ENCODE data around the gene DENND1B.

DENND1B gene

GRCh38 chr1:197622371-197622770 lies 152.9 kb downstream of the DENND1B start:
- DNase-seq, result no peak
- H3K4me3 ChIP-seq (ENCODE audit: low read depth, low read length), result no peak overlapping the region
- H3K36me3 ChIP-seq (replicated peaks), result no peaks in the 10 kb centered on the region
- no peak for TF ChIP-seq CTCF (IDR thresholded peaks at IDR 0.05; ENCODE audit: low read depth, low read length, missing control alignments)
- in situ Hi-C loops (cut with HindIII; ENCODE audit: low pct_ligation_motif_present, low sequenced_read_pairs), result no loop called here
- H3K27me3 ChIP-seq (replicated peaks), result no peaks in the 10 kb centered on the region
- H3K27ac ChIP-seq, result no peak overlapping the region

- H3K27ac ChIP-seq, result no peak overlapping the region
- no peaks in the 10 kb centered on the region for H3K36me3 ChIP-seq (replicated peaks)
- in situ Hi-C loops (cut with HindIII; ENCODE audit: low pct_ligation_motif_present, low sequenced_read_pairs), result no loop called here
- no peaks in the 10 kb centered on the region for H3K27me3 ChIP-seq (replicated peaks)
- no peak for DNase-seq
- TF ChIP-seq CTCF (IDR thresholded peaks at IDR 0.05; ENCODE audit: low read depth, low read length, missing control alignments), result no peak
- no peak overlapping the region for H3K4me3 ChIP-seq (ENCODE audit: low read depth, low read length)
Observed at GRCh38 chr1:197621761-197622160, 153.5 kb downstream of the DENND1B start.

- Histone ChIP-seq H3K27ac (no peak overlapping the region), H3K4me3 (ENCODE audit: low read depth, low read length) (no peak overlapping the region), H3K27me3 (replicated peaks) (no peaks in the 10 kb centered on the region), H3K36me3 (replicated peaks) (no peaks in the 10 kb centered on the region)
- TF ChIP-seq CTCF (IDR thresholded peaks at IDR 0.05; ENCODE audit: low read depth, low read length, missing control alignments), result no peak
- in situ Hi-C loops (cut with HindIII; ENCODE audit: low pct_ligation_motif_present, low sequenced_read_pairs), result no loop called here
- no peak for DNase-seq
Observed at GRCh38 chr1:197620714-197621163, 154.5 kb downstream of the DENND1B start.

GRCh38 chr1:197619008-197619640 lies 156.2 kb downstream of the DENND1B start:
- peak; percentile 10 for TF ChIP-seq CTCF (IDR thresholded peaks at IDR 0.05; ENCODE audit: low read depth, low read length, missing control alignments)
- H3K27ac ChIP-seq, result no peak overlapping the region
- in situ Hi-C loops (cut with HindIII; ENCODE audit: low pct_ligation_motif_present, low sequenced_read_pairs), result no loop called here
- no peaks in the 10 kb centered on the region for H3K27me3 ChIP-seq (replicated peaks)
- no peaks in the 10 kb centered on the region for H3K36me3 ChIP-seq (replicated peaks)
- DNase-seq, result no peak
- no peak overlapping the region for H3K4me3 ChIP-seq (ENCODE audit: low read depth, low read length)

- in situ Hi-C loops (cut with HindIII; ENCODE audit: low pct_ligation_motif_present, low sequenced_read_pairs), result no loop called here
- Histone ChIP-seq H3K27ac (no peak overlapping the region), H3K36me3 (replicated peaks) (no peaks in the 10 kb centered on the region), H3K27me3 (replicated peaks) (no peaks in the 10 kb centered on the region), H3K4me3 (ENCODE audit: low read depth, low read length) (no peak overlapping the region)
- peak; percentile 2 for DNase-seq
- no peak for TF ChIP-seq CTCF (IDR thresholded peaks at IDR 0.05; ENCODE audit: low read depth, low read length, missing control alignments)
Observed at GRCh38 chr1:197618061-197618460, 157.2 kb downstream of the DENND1B start.

GRCh38 chr1:197615693-197616011 lies 159.6 kb downstream of the DENND1B start:
- DNase-seq, result no peak
- Histone ChIP-seq H3K27ac (no peak overlapping the region), H3K36me3 (replicated peaks) (no peaks in the 10 kb centered on the region), H3K27me3 (replicated peaks) (no peaks in the 10 kb centered on the region), H3K4me3 (ENCODE audit: low read depth, low read length) (no peak overlapping the region)
- in situ Hi-C loops (cut with HindIII; ENCODE audit: low pct_ligation_motif_present, low sequenced_read_pairs), result no loop called here
- TF ChIP-seq CTCF (IDR thresholded peaks at IDR 0.05; ENCODE audit: low read depth, low read length, missing control alignments), result no peak
